ENCODE measurements around the gene HHIP.

DNA sequence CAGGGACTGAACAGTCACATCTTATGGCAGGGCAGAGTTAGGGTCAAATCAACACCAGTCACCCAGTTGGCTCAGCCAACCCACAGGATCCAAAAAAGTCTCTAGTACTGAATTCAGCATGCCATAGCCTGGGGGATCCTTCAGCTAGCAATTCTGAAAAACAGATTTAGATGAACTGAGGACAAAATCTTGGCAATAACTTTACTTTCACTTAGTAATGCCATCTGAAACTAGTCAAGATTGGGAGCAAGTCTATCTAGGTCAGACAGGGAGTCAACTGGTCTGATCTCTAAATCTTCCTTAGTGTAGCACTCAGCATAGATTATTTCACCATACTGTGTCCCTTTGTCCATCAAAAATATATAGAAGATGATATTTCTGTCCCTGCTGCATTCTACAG, 76.0 kb downstream of the HHIP start:
- TF ChIP-seq, protein P1, sequence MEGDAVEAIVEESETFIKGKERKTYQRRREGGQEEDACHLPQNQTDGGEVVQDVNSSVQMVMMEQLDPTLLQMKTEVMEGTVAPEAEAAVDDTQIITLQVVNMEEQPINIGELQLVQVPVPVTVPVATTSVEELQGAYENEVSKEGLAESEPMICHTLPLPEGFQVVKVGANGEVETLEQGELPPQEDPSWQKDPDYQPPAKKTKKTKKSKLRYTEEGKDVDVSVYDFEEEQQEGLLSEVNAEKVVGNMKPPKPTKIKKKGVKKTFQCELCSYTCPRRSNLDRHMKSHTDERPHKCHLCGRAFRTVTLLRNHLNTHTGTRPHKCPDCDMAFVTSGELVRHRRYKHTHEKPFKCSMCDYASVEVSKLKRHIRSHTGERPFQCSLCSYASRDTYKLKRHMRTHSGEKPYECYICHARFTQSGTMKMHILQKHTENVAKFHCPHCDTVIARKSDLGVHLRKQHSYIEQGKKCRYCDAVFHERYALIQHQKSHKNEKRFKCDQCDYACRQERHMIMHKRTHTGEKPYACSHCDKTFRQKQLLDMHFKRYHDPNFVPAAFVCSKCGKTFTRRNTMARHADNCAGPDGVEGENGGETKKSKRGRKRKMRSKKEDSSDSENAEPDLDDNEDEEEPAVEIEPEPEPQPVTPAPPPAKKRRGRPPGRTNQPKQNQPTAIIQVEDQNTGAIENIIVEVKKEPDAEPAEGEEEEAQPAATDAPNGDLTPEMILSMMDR (IDR thresholded peaks at IDR 0.05) = no peak
- TF ChIP-seq POLR2A (IDR thresholded peaks at IDR 0.05) = no peak
